GM23338 (cell line): Measurements from ENCODE around the gene HIF3A.

Experiments used
- CREB1 ChIP-seq: fragments of 250-450 bp; sonication (Bioruptor Pico); IDR thresholded peaks from 2 replicates; pipeline ENCODE4 v1.5.0; 2020; ENCODE audit warnings: low read depth, mild to moderate bottlenecking, moderate library complexity
- CTCF ChIP-seq, 2 experiments: fragments of 200-600 bp in 1 of 2; sonication (generic) in 1 of 2; conservative IDR thresholded peaks; 2 replicates each; pipeline versions ENCODE4 v1.5.1 to v1.6.1; 2016 to 2017; ENCODE audit warnings: antibody characterized with exemption in 2 of 2, low read depth in 2 of 2, mild to moderate bottlenecking in 2 of 2, moderate library complexity in 1 of 2
- EZH2 ChIP-seq: fragments of 200-600 bp; sonication (generic); IDR thresholded peaks from one replicate; pipeline ENCODE4 v1.8.0; 2017; ENCODE audit warnings: antibody characterized with exemption, mild to moderate bottlenecking, low read depth; ENCODE audit not compliant: unreplicated experiment
- EZH2phosphoT487 ChIP-seq: fragments of 200-600 bp; sonication (generic); IDR thresholded peaks from one replicate; pipeline ENCODE4 v1.8.1; 2018; ENCODE audit warnings: antibody characterized with exemption; ENCODE audit not compliant: unreplicated experiment
- JUNB ChIP-seq: IDR thresholded peaks from one replicate; pipeline ENCODE4 v1.6.1; 2016; ENCODE audit warnings: antibody characterized with exemption; ENCODE audit not compliant: unreplicated experiment
- NANOG ChIP-seq: IDR thresholded peaks from 2 replicates; pipeline ENCODE4 v1.6.1; 2016; ENCODE audit warnings: antibody characterized with exemption, borderline replicate concordance
- POLR2AphosphoS5 ChIP-seq: IDR thresholded peaks from 2 replicates; pipeline ENCODE4 v1.6.1; 2016; ENCODE audit warnings: antibody characterized with exemption, low read depth
- REST ChIP-seq: IDR thresholded peaks from one replicate; pipeline ENCODE4 v1.6.1; 2018; ENCODE audit warnings: antibody characterized with exemption; ENCODE audit not compliant: unreplicated experiment
- ZNF114 ChIP-seq: fragments of 250-450 bp; sonication (Bioruptor Pico); IDR thresholded peaks from 2 replicates; pipeline ENCODE4 v1.5.0; 2020; ENCODE audit warnings: mild to moderate bottlenecking, moderate library complexity

- no peak for TF ChIP-seq EZH2
- TF ChIP-seq CTCF (conservative IDR thresholded peaks at IDR 0.05; ENCODE audit: low read depth in 2 of 2) = no peak
- TF ChIP-seq JUNB = no peak
- no peak for TF ChIP-seq POLR2AphosphoS5
- TF ChIP-seq EZH2phosphoT487 = no peak
- TF ChIP-seq NANOG = no peak
- TF ChIP-seq CREB1 (CRISPR knock-in tag) = no peak
- no peak for TF ChIP-seq REST
- TF ChIP-seq ZNF114 (CRISPR knock-in tag) = no peak
These were observed 9.7 kb downstream of the HIF3A start for GRCh38 chr19:46306501-46306900.
